Astrocyte (in vitro differentiated cells and primary cell): ENCODE results near the gene MEGF11.
A peak's percentile ranks its signal among the peaks of the same experiment; 100 is the strongest.

ENCODE experiments used
- CTCF ChIP-seq: IDR thresholded peaks from 2 replicates; pipeline ENCODE4 v1.5.1; 2011; ENCODE audit warnings: low read depth, mild to moderate bottlenecking, inconsistent platforms, low read length, moderate library complexity; ENCODE audit not compliant: insufficient read depth
- EZH2 ChIP-seq: IDR thresholded peaks from 2 replicates; pipeline ENCODE4 v1.6.1; 2012; ENCODE audit warnings: mild to moderate bottlenecking, low read length, inconsistent platforms; ENCODE audit not compliant: insufficient read depth

GRCh38 chr15:65856821-65857455 is 396.6 kb downstream of the MEGF11 start:
- peak; percentile 87 for TF ChIP-seq CTCF
- no peak for TF ChIP-seq EZH2
